Mammary epithelial cell (primary cell): ENCODE measurements around the gene EPHA10.

Source experiments
- CTCF ChIP-seq, 2 donors: IDR thresholded peaks in 1 of 2; conservative IDR thresholded peaks in 1 of 2; 2 replicates each; pipeline ENCODE4 v1.5.1; 2011 to 2012; ENCODE audit warnings: inconsistent platforms in 2 of 2, low read length in 2 of 2, mild to moderate bottlenecking in 2 of 2, control low read depth in 1 of 2, low read depth in 1 of 2; ENCODE audit not compliant: insufficient read depth in 1 of 2; ENCODE audit errors: extremely low read depth in 1 of 2
- EZH2 ChIP-seq: IDR thresholded peaks from 2 replicates; pipeline ENCODE4 v1.6.1; 2012; ENCODE audit warnings: low read length, inconsistent platforms, borderline replicate concordance

- TF ChIP-seq CTCF (conservative IDR thresholded peaks at IDR 0.05 in 1 of 2, IDR thresholded peaks at IDR 0.05 in 1 of 2; ENCODE audit: extremely low read depth in 1 of 2, insufficient read depth in 1 of 2, low read depth in 1 of 2, low read length in 2 of 2) (no peak), EZH2 (no peak)
Observed at GRCh38 chr1:37718901-37719571, 45.9 kb downstream of the EPHA10 start.
